ENCODE measurements around the gene SLC16A13.

Gene SLC16A13

DNA sequence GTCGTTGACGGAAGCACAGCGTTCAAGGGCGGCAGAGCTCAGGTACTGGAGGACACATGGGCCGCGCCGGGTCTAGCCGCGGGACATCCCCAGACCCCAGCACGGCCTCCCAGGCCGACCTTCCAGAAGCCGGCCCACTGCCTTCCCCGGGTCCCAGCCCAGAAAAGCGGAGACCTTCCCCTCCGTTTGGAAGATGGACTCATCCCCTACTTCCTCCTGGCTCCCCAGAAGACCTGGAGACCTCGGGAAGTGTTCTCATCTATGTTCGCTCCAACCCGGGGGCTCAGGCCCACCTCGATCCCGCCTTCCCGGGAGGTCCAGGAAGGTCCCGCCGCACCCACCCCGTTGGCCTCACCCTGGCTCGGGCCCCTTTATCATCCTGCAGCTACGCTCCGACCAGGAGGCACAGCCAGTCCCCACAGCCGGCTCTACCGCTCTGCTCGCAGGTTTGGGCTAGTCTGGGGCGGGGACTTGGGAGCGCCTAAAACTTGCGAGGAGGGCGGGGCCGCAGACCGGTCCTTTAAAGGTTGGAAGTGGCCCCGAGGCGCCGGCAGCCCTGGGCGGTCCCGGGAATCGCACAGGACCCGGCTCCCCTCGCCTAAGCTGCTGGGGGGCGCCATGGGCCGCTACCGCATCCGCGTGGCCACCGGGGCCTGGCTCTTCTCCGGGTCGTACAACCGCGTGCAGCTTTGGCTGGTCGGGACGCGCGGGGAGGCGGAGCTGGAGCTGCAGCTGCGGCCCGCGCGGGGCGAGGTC lies 40.1 kb upstream of the SLC16A13 start, which contains the start of gene ALOX12:
TSS of gene ALOX12 (plus strand) at position 550 of the 756 bp plus-strand sequence. CDS start at position 619, 69 bp downstream.
- in situ Hi-C loops (cut with HindIII; ENCODE audit: low sequenced_read_pairs): no loop called here
- DNase-seq (ENCODE audit: low read depth, low spot score): no peak
- TF ChIP-seq, protein P1, sequence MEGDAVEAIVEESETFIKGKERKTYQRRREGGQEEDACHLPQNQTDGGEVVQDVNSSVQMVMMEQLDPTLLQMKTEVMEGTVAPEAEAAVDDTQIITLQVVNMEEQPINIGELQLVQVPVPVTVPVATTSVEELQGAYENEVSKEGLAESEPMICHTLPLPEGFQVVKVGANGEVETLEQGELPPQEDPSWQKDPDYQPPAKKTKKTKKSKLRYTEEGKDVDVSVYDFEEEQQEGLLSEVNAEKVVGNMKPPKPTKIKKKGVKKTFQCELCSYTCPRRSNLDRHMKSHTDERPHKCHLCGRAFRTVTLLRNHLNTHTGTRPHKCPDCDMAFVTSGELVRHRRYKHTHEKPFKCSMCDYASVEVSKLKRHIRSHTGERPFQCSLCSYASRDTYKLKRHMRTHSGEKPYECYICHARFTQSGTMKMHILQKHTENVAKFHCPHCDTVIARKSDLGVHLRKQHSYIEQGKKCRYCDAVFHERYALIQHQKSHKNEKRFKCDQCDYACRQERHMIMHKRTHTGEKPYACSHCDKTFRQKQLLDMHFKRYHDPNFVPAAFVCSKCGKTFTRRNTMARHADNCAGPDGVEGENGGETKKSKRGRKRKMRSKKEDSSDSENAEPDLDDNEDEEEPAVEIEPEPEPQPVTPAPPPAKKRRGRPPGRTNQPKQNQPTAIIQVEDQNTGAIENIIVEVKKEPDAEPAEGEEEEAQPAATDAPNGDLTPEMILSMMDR (IDR thresholded peaks at IDR 0.05; ENCODE audit: low read depth, low read length): no peak
- H3K4me3 ChIP-seq (ENCODE audit: low read depth, low read length): no peak within 1 kb of the TSS

DNA sequence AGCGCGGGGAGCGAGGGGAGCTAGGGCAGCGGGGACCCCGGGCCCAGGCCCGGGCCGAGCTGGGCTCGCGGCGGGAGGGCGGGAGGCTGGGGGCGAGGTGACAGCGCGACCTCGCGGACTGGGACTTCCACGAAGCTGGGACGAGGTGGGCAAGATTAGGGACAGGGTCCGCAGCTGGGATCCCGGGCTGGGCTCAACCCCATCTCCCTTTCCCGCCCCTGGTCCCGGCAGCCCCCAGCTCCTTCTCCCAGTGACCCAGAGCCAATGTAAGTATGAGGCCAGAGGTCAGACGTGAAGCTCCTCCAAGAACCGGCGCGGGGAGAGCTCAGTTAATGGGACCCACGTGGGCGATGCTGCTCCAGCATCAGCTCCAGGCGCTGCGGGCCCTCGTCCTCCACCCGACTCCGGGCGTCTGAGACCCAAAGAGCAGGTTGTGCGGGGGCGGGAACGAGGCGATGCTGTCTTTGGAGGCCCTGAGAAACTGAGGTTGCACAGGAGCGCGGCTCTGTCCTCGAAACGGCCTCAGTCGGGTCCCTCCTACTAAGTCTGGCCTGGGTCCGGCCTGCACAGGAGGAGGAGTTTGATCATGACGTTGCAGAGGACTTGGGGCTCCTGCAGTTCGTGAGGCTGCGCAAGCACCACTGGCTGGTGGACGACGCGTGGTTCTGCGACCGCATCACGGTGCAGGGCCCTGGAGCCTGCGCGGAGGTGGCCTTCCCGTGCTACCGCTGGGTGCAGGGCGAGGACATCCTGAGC lies 39.4 kb upstream of the SLC16A13 start:
- no peak for DNase-seq (ENCODE audit: low read depth, low spot score)
- in situ Hi-C loops (cut with HindIII; ENCODE audit: low sequenced_read_pairs): no loop called here
- no peak overlapping the region for H3K4me3 ChIP-seq (ENCODE audit: low read depth, low read length)
- TF ChIP-seq, protein P1 (IDR thresholded peaks at IDR 0.05; ENCODE audit: low read depth, low read length): no peak

DNA sequence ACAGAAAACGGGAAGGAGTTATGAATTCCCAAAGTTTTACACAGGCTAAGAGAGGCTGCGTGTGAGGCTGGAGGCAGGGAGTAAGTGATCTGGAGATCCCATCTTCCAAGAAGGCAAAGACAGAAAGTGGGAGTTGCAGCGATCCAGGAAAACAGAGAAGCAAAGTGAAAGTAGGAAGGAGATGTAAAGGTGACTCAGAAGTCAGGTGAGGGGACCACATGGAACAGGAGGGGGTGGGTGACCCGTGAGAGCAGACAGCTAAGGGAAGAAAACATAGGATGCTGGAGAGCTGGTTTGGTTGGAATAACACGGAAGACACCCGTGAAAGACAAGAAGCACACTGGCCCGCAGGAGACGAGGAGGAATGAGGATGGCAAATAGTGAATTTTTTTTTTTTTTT lies 38.6 kb upstream of the SLC16A13 start:
- in situ Hi-C loops (cut with HindIII; ENCODE audit: low sequenced_read_pairs): no loop called here
- no peak overlapping the region for H3K4me3 ChIP-seq (ENCODE audit: low read depth, low read length)
- no peak for DNase-seq (ENCODE audit: low read depth, low spot score)
- TF ChIP-seq, protein P1 (IDR thresholded peaks at IDR 0.05; ENCODE audit: low read depth, low read length): no peak

DNA sequence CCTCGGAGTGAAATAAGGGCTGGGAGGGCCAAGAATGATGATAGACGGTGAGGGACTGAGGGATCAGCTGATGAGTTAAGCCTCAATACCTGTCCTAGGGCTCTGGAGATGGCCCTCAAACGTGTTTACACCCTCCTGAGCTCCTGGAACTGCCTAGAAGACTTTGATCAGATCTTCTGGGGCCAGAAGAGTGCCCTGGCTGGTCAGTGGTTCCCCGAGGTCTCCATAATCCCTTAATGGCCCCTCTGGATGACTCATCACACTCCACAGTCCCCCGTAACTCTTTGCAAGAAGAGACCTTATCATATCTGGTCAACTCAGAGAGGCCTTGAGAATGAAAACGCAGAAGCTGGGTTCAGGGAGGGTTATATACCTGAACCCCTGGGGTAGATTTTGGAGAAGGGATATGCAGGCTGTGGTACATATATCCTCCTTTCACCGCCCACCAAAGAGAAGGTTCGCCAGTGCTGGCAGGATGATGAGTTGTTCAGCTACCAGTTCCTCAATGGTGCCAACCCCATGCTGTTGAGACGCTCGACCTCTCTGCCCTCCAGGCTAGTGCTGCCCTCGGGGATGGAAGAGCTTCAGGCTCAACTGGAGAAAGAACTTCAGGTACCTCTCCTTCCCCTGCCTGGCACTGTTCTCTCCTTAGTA lies 36.8 kb upstream of the SLC16A13 start:
- in situ Hi-C loops (cut with HindIII; ENCODE audit: low sequenced_read_pairs): no loop called here
- H3K4me3 ChIP-seq (ENCODE audit: low read depth, low read length): no peak overlapping the region
- DNase-seq (ENCODE audit: low read depth, low spot score): no peak
- TF ChIP-seq, protein P1 (IDR thresholded peaks at IDR 0.05; ENCODE audit: low read depth, low read length): no peak

DNA sequence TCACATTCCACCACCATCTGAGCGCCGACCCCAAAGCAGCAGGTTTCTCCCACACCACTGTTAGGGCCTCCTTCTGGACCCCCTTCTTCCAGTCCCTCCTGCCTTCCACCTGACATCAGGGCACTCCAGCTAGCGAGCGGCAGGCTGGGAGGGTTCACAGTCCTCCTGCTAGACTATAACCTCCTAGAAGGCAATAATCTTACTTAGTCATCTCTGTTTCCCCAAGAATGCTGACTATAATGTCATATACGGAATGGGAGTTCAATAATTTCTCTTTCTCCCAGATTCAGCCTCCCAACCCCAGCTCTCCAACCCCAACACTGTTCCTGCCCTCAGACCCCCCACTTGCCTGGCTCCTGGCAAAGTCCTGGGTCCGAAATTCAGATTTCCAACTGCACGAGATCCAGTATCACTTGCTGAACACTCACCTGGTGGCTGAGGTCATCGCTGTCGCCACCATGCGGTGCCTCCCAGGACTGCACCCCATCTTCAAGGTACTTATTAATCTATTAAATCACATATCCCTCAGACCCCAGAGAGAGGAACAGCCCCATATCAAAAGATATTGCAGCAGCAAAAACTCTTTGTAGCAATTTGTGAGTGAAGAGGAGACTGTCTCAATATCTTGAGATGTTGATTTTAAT lies 34.4 kb upstream of the SLC16A13 start:
- H3K4me3 ChIP-seq (ENCODE audit: low read depth, low read length): no peak overlapping the region
- peak; percentile 31 for DNase-seq (ENCODE audit: low read depth, low spot score)
- TF ChIP-seq, protein P1 (IDR thresholded peaks at IDR 0.05; ENCODE audit: low read depth, low read length): peak; percentile 72
- in situ Hi-C loops (cut with HindIII; ENCODE audit: low sequenced_read_pairs): no loop called here

Measured in astrocyte of the spinal cord (primary cell).